HepG2 (cell line): Measurements from ENCODE around the gene RRAGA. TPM values are rescaled to one million over a fixed set of nuclear protein-coding genes. Genes with fewer than 3 reads are reported as not detected.

Experiments
- AGO1 ChIP-seq: fragments of 200-400 bp; formaldehyde crosslinking; IDR thresholded peaks from 2 replicates; pipeline ENCODE4 v1.6.1; 2017; ENCODE audit warnings: mild to moderate bottlenecking, low read depth, low read length, moderate library complexity; ENCODE audit not compliant: poor library complexity, severe bottlenecking
- GLI4 ChIP-seq: sonication (generic); formaldehyde crosslinking; IDR thresholded peaks from 2 replicates; pipeline ENCODE4 v1.5.1; 2020; ENCODE audit warnings: missing genetic modification reagents, mild to moderate bottlenecking, moderate library complexity, borderline replicate concordance
- KDM6A ChIP-seq: IDR thresholded peaks from 2 replicates; pipeline ENCODE4 v1.6.1; 2016; ENCODE audit warnings: low read depth
- MBD4 ChIP-seq: IDR thresholded peaks from 2 replicates; pipeline ENCODE4 v1.6.1; 2012; ENCODE audit warnings: low read length, inconsistent platforms, borderline replicate concordance
- NFATC3 ChIP-seq: sonication (generic); formaldehyde crosslinking; IDR thresholded peaks from 2 replicates; pipeline ENCODE4 v1.5.1; 2020; ENCODE audit warnings: mild to moderate bottlenecking, missing genetic modification reagents
- POLR2AphosphoS2 ChIP-seq: IDR thresholded peaks from 2 replicates; pipeline ENCODE4 v1.6.1; 2011; ENCODE audit warnings: low read depth, low read length, improper control_type of control experiment
- PRDM15 ChIP-seq: sonication (generic); formaldehyde crosslinking; IDR thresholded peaks from 2 replicates; pipeline ENCODE4 v1.4.0; 2020; ENCODE audit warnings: missing genetic modification reagents
- RELA ChIP-seq: sonication (generic); formaldehyde crosslinking; IDR thresholded peaks from 2 replicates; pipeline ENCODE4 v1.4.0; 2020; ENCODE audit warnings: missing genetic modification reagents
- SRSF9 ChIP-seq: fragments of 200-400 bp; formaldehyde crosslinking; IDR thresholded peaks from 2 replicates; pipeline ENCODE4 v1.6.1; 2018; ENCODE audit warnings: borderline replicate concordance, mild to moderate bottlenecking, low read depth, low read length; ENCODE audit not compliant: insufficient read depth, poor library complexity, severe bottlenecking
- TBX2 ChIP-seq: sonication (generic); formaldehyde crosslinking; IDR thresholded peaks from 2 replicates; pipeline ENCODE4 v1.5.0; 2020; ENCODE audit warnings: missing genetic modification reagents, mild to moderate bottlenecking, borderline replicate concordance
- TEF ChIP-seq: sonication (generic); formaldehyde crosslinking; IDR thresholded peaks from 2 replicates; pipeline ENCODE4 v1.5.0; 2020; ENCODE audit warnings: missing genetic modification reagents
- ZFP36 ChIP-seq: fragments of 150-350 bp; IDR thresholded peaks from 2 replicates; pipeline ENCODE4 v1.6.1; 2018; ENCODE audit warnings: borderline replicate concordance, low read length, low read depth; ENCODE audit not compliant: partially characterized antibody
- ZHX1 ChIP-seq: sonication (generic); formaldehyde crosslinking; IDR thresholded peaks from 2 replicates; pipeline ENCODE4 v1.8.1; 2022; ENCODE audit warnings: low read depth, mild to moderate bottlenecking, missing genetic modification reagents
- ZKSCAN8 ChIP-seq: IDR thresholded peaks from 2 replicates; pipeline ENCODE4 v1.6.1; 2016; ENCODE audit warnings: borderline replicate concordance, missing genetic modification reagents, missing compliant biosample characterization
- ZNF143 ChIP-seq: sonication (generic); formaldehyde crosslinking; IDR thresholded peaks from 2 replicates; pipeline ENCODE4 v1.4.0; 2020; ENCODE audit warnings: missing genetic modification reagents
- ZNF281 ChIP-seq: sonication (generic); formaldehyde crosslinking; IDR thresholded peaks from 2 replicates; pipeline ENCODE4 v1.4.0; 2020; ENCODE audit warnings: missing genetic modification reagents, borderline replicate concordance
- polyA plus RNA-seq, 8 experiments: library from polyadenylated mRNA; depleted of rRNA in 3 of 8; stranded (reverse) in 7 of 8; unstranded in 1 of 8; fragments of >200 nt; fragmentation: Illumina TruSeq in 4 of 8; extraction: Trizol in 4 of 8; gene quantifications; 2 replicates each; pipeline versions ENCODE4 v1.2.1 to v1.2.3, GENCODE V29; 2011 to 2016; ENCODE audit warnings: low read depth in 4 of 8, missing spikeins in 1 of 8, mixed read lengths in 1 of 8; ENCODE audit not compliant: insufficient read depth in 1 of 8
- total RNA-seq, 5 experiments: library from RNA; depleted of rRNA; stranded (reverse); fragments of >200 nt; fragmentation: Illumina TruSeq; extraction: Trizol; gene quantifications; 2 replicates each; pipeline ENCODE4 v1.2.3, GENCODE V29; 2016; ENCODE audit warnings: low read depth in 1 of 5

Gene RRAGA
- total and polyA plus RNA-seq, 2 of the 13 experiments (the other 11 are each of a cell fraction or from before 2014, with no cell fraction given): 37.5 to 118 TPM

- TF ChIP-seq AGO1 (no peak), POLR2AphosphoS2 (no peak), GLI4 (CRISPR knock-in tag) (no peak), RELA (CRISPR knock-in tag) (no peak; the same call in none of the 2 replicates), TBX2 (CRISPR knock-in tag) (peak; percentile 83), NFATC3 (CRISPR knock-in tag) (peak; percentile 75; the same call in 1 of the 2 replicates), ZFP36 (no peak), ZNF281 (CRISPR knock-in tag) (no peak), ZNF143 (CRISPR knock-in tag) (peak; percentile 62), SRSF9 (no peak), ZKSCAN8 (CRISPR knock-in tag) (0 out of 2 replicates have a peak, but pooled peaks have one; percentile 13), PRDM15 (peak; percentile 75; the same call in 1 of the 2 replicates), TEF (CRISPR knock-in tag) (0 out of 2 replicates have a peak, but pooled peaks have one; percentile 73), KDM6A (CRISPR knock-in tag) (peak; percentile 24; the same call in 1 of the 2 replicates), MBD4 (no peak), ZHX1 (CRISPR knock-in tag) (peak; percentile 65; the same call in 1 of the 2 replicates)
These were observed at the start of gene RRAGA (continued) for GRCh38 chr9:19048966-19049916.
